ENCODE results near the gene QRFPR. TPM values are rescaled to one million over a fixed set of nuclear protein-coding genes. Genes with fewer than 3 reads are reported as not detected.

QRFPR gene
- total and polyA plus RNA-seq, 2 experiments from 2014 or later: 0.17 TPM; not detected in 1

GRCh38 chr4:121397434-121397833, 16.6 kb upstream of the QRFPR start:
- H3K27me3 ChIP-seq: no peaks in the 10 kb centered on the region
- no peaks in the 10 kb centered on the region for H4K20me1 ChIP-seq (ENCODE audit: insufficient read depth, poor library complexity, severe bottlenecking)
- H3K4me3 ChIP-seq: no peak overlapping the region
- 67% methylated on average over 3 of the region's 3 CpGs for WGBS (ENCODE audit: low lambda C conversion rate, missing lambda C conversion rate)
- no peaks in the 10 kb centered on the region for H3K4me1 ChIP-seq (ENCODE audit: insufficient read depth)
- no peak overlapping the region for H3K27ac ChIP-seq
- no peak overlapping the region for H2AFZ ChIP-seq
- H3K79me2 ChIP-seq: no peaks in the 10 kb centered on the region
- H3K4me2 ChIP-seq: no peak overlapping the region
- H3K9me3 ChIP-seq (ENCODE audit: low read depth): no peaks in the 10 kb centered on the region
- TF ChIP-seq EZH2phosphoT487 (IDR thresholded peaks at IDR 0.05; ENCODE audit: low read depth, severe bottlenecking, unreplicated experiment): no peak
- no peak for DNase-seq (ENCODE audit: low spot score)
- no peaks in the 10 kb centered on the region for H3K9me2 ChIP-seq (replicated peaks; ENCODE audit: insufficient read depth)
- H3K36me3 ChIP-seq (replicated peaks; ENCODE audit: insufficient read depth, low read depth): no peaks in the 10 kb centered on the region

GRCh38 chr4:121392426-121393086, 11.7 kb upstream of the QRFPR start:
- no peaks in the 10 kb centered on the region for H3K4me1 ChIP-seq (ENCODE audit: insufficient read depth)
- no peaks in the 10 kb centered on the region for H3K36me3 ChIP-seq (replicated peaks; ENCODE audit: insufficient read depth, low read depth)
- no peak overlapping the region for H2AFZ ChIP-seq
- no peak overlapping the region for H3K4me2 ChIP-seq
- DNase-seq (ENCODE audit: low spot score): no peak
- no peaks in the 10 kb centered on the region for H3K27me3 ChIP-seq
- 68% methylated on average over 5 of the region's 5 CpGs for WGBS (ENCODE audit: low lambda C conversion rate, missing lambda C conversion rate)
- TF ChIP-seq EZH2 (IDR thresholded peaks at IDR 0.05; ENCODE audit: borderline replicate concordance) (no peak), EZH2phosphoT487 (IDR thresholded peaks at IDR 0.05; ENCODE audit: low read depth, severe bottlenecking, unreplicated experiment) (no peak), CTCF (IDR thresholded peaks at IDR 0.05; ENCODE audit: poor library complexity) (no peak)
- H4K20me1 ChIP-seq (ENCODE audit: insufficient read depth, poor library complexity, severe bottlenecking): no peaks in the 10 kb centered on the region
- H3K27ac ChIP-seq: no peak overlapping the region
- no peaks in the 10 kb centered on the region for H3K79me2 ChIP-seq
- no peaks in the 10 kb centered on the region for H3K9me3 ChIP-seq (ENCODE audit: low read depth)
- no peaks in the 10 kb centered on the region for H3K9me2 ChIP-seq (replicated peaks; ENCODE audit: insufficient read depth)
- H3K4me3 ChIP-seq: no peak overlapping the region

GRCh38 chr4:121390335-121390734, 9.5 kb upstream of the QRFPR start:
- WGBS (ENCODE audit: low lambda C conversion rate, missing lambda C conversion rate): 53% methylated on average over 2 of the region's 2 CpGs
- no peak overlapping the region for H2AFZ ChIP-seq
- H4K20me1 ChIP-seq (ENCODE audit: insufficient read depth, poor library complexity, severe bottlenecking): no peaks in the 10 kb centered on the region
- no peaks in the 10 kb centered on the region for H3K9me3 ChIP-seq (ENCODE audit: low read depth)
- no peaks in the 10 kb centered on the region for H3K79me2 ChIP-seq
- no peaks in the 10 kb centered on the region for H3K9me2 ChIP-seq (replicated peaks; ENCODE audit: insufficient read depth)
- H3K4me1 ChIP-seq (ENCODE audit: insufficient read depth): no peaks in the 10 kb centered on the region
- peaks cover 3% of the 10 kb centered on the region for H3K27me3 ChIP-seq
- no peak for DNase-seq (ENCODE audit: low spot score)
- H3K27ac ChIP-seq: no peak overlapping the region
- TF ChIP-seq EZH2 (IDR thresholded peaks at IDR 0.05; ENCODE audit: borderline replicate concordance): no peak
- no peak for TF ChIP-seq CTCF (IDR thresholded peaks at IDR 0.05; ENCODE audit: poor library complexity)
- TF ChIP-seq EZH2phosphoT487 (IDR thresholded peaks at IDR 0.05; ENCODE audit: low read depth, severe bottlenecking, unreplicated experiment): no peak
- H3K36me3 ChIP-seq (replicated peaks; ENCODE audit: insufficient read depth, low read depth): no peaks in the 10 kb centered on the region
- no peak overlapping the region for H3K4me3 ChIP-seq
- H3K4me2 ChIP-seq: no peak overlapping the region

GRCh38 chr4:121379276-121379675, 1.5 kb downstream of the QRFPR start:
- H3K79me2 ChIP-seq: no peaks in the 10 kb centered on the region
- peaks cover 70% of the 10 kb centered on the region for H3K27me3 ChIP-seq
- H3K4me2 ChIP-seq: peak overlapping the region; percentile 94
- no peak overlapping the region for H3K27ac ChIP-seq
- TF ChIP-seq CTCF (IDR thresholded peaks at IDR 0.05; ENCODE audit: poor library complexity) (no peak), EZH2phosphoT487 (IDR thresholded peaks at IDR 0.05; ENCODE audit: low read depth, severe bottlenecking, unreplicated experiment) (no peak)
- H3K36me3 ChIP-seq (replicated peaks; ENCODE audit: insufficient read depth, low read depth): no peaks in the 10 kb centered on the region
- WGBS (ENCODE audit: low lambda C conversion rate, missing lambda C conversion rate): 81% methylated on average over 3 of the region's 3 CpGs
- H3K4me1 ChIP-seq (ENCODE audit: insufficient read depth): peaks cover 6% of the 10 kb centered on the region
- no peak overlapping the region for H3K4me3 ChIP-seq
- H4K20me1 ChIP-seq (ENCODE audit: insufficient read depth, poor library complexity, severe bottlenecking): no peaks in the 10 kb centered on the region
- no peak overlapping the region for H2AFZ ChIP-seq
- no peaks in the 10 kb centered on the region for H3K9me2 ChIP-seq (replicated peaks; ENCODE audit: insufficient read depth)
- no peak for DNase-seq (ENCODE audit: low spot score)
- H3K9me3 ChIP-seq (ENCODE audit: low read depth): no peaks in the 10 kb centered on the region
